Measurements from ENCODE around the gene UGT1A8. TPM values are rescaled to one million over a fixed set of nuclear protein-coding genes. Genes with fewer than 3 reads are reported as not detected.

The UGT1A8 gene
- total RNA-seq, 1 donor from 2014 or later, result not detected

DNA sequence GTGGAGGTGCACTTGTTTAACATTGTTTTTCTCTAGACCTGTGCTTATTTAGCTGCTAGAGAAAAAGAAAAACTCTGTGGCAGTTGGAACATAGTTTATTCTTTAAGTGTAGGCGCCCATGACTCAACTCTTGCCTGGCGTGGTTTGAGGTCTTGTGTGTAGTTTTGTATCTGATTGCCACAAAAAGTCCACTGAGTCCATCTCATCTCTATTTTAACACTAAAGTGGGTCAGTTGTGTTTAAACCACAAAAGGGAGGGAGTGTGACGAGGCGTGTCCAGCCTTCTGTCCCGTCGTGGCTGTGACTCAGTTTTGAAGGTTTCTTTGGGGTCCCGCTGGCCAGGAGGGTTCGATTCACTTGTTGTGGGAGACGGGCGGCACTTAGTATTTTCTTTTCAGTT, 39.0 kb downstream of the UGT1A8 start:
- Mint-ChIP-seq H3K9me3 (no peaks in the 10 kb centered on the region), H3K27me3 (peaks cover 42% of the 10 kb centered on the region), H3K4me1 (no peaks in the 10 kb centered on the region), H3K36me3 (ENCODE audit: low read depth) (no peaks in the 10 kb centered on the region), H3K27ac (no peak overlapping the region), H3K4me3 (no peak overlapping the region)
- CTCF ChIA-PET, result no interaction called here
- ATAC-seq (ENCODE audit: low read depth), result no peak
- POLR2A ChIA-PET, result no interaction called here
- no peak for DNase-seq
- intact Hi-C loops (cut with micrococcal nuclease), result no loop called here
- TF ChIP-seq, protein P1, sequence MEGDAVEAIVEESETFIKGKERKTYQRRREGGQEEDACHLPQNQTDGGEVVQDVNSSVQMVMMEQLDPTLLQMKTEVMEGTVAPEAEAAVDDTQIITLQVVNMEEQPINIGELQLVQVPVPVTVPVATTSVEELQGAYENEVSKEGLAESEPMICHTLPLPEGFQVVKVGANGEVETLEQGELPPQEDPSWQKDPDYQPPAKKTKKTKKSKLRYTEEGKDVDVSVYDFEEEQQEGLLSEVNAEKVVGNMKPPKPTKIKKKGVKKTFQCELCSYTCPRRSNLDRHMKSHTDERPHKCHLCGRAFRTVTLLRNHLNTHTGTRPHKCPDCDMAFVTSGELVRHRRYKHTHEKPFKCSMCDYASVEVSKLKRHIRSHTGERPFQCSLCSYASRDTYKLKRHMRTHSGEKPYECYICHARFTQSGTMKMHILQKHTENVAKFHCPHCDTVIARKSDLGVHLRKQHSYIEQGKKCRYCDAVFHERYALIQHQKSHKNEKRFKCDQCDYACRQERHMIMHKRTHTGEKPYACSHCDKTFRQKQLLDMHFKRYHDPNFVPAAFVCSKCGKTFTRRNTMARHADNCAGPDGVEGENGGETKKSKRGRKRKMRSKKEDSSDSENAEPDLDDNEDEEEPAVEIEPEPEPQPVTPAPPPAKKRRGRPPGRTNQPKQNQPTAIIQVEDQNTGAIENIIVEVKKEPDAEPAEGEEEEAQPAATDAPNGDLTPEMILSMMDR (IDR thresholded peaks at IDR 0.05), result no peak

DNA sequence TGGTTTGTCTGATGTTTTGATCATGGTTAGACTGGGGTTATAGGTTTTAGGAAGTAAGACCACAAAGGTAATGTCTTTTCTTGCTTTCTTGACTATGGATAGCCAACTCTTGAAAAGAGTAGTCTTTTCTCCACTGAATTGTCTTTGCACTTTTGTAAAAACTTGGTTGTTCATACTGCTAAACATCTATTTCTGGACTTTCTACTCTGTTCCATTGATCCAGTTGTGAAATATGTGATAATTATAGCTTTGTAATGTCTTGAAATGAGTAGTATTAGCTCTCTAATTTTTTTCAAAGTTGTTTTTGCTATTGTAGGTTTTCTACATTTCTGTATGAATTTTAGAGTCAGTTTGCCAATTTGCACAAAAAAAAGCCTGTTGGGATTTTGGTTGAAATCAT, 41.2 kb downstream of the UGT1A8 start:
- Mint-ChIP-seq H3K27me3 (peaks cover 49% of the 10 kb centered on the region), H3K36me3 (ENCODE audit: low read depth) (no peaks in the 10 kb centered on the region), H3K27ac (no peak overlapping the region), H3K9me3 (no peaks in the 10 kb centered on the region), H3K4me3 (no peak overlapping the region), H3K4me1 (no peaks in the 10 kb centered on the region)
- ChIA-PET CTCF (no interaction called here), POLR2A (no interaction called here)
- intact Hi-C loops (cut with micrococcal nuclease), result no loop called here
- TF ChIP-seq, protein P1 (IDR thresholded peaks at IDR 0.05), result no peak
- ATAC-seq (ENCODE audit: low read depth) (no peak), DNase-seq (no peak)

DNA sequence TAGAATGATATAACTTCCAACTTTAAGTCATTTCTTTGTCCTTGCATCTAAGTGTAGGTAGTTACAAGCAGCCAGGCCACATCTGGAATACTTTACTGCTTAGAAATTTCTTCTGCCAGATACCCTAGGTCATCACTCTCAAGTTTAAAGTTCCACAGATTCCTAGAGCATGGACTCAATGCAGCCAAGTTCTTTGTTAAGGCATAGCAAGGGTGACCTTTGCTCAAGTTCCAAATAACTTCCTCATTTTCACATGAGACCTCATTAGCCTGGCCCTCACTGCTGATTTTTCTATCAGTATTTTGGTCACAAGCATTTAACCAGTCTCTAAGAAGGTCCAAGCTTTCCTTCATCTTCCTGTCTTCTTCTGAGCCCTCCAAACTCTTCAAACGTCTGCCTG, 46.5 kb downstream of the UGT1A8 start:
- CTCF ChIA-PET, result no interaction called here
- TF ChIP-seq, protein P1 (IDR thresholded peaks at IDR 0.05), result no peak
- H3K36me3 Mint-ChIP-seq (ENCODE audit: low read depth), result no peaks in the 10 kb centered on the region
- intact Hi-C loops (cut with micrococcal nuclease), result no loop called here
- no peak overlapping the region for H3K4me3 Mint-ChIP-seq
- DNase-seq (no peak), ATAC-seq (ENCODE audit: low read depth) (no peak)
- H3K27ac Mint-ChIP-seq, result no peak overlapping the region
- H3K4me1 Mint-ChIP-seq, result no peaks in the 10 kb centered on the region
- peaks cover 47% of the 10 kb centered on the region for H3K27me3 Mint-ChIP-seq
- no peaks in the 10 kb centered on the region for H3K9me3 Mint-ChIP-seq
- POLR2A ChIA-PET, result no interaction called here

DNA sequence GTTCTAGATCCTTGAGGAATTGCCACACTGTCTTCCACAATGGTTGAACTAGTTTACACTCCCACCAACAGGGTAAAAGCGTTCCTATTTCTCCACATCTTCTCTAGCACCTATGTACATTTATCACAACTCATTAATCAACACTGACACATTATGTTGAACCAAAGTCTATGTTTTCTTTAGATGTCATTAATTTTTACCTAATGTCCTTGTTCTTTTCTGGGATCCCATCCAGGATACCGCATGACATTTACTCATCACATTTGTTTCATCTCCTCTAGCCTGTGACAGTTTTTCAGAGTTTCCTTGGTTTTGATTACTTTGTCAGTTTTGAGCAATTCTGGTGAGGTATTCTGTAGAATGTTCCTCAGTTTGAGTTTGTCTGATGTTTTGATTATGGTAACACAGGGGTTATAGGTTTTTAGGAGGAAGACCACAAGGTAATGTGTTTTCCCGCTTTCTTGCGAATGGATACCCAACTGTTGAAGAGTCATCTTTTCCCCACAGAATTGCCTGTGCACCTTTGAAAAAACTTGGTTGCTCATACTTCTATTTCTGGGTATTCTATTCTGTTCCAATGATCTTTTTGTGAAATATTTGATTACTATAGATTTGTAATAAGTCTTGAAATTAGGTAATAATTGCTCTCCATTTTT, 51.3 kb downstream of the UGT1A8 start:
- Mint-ChIP-seq H3K9me3 (no peaks in the 10 kb centered on the region), H3K4me1 (no peaks in the 10 kb centered on the region), H3K4me3 (no peak overlapping the region), H3K27me3 (peaks cover 21% of the 10 kb centered on the region), H3K36me3 (ENCODE audit: low read depth) (no peaks in the 10 kb centered on the region), H3K27ac (no peak overlapping the region)
- ATAC-seq (ENCODE audit: low read depth), result no peak
- ChIA-PET CTCF (no interaction called here), POLR2A (no interaction called here)
- TF ChIP-seq, protein P1 (IDR thresholded peaks at IDR 0.05), result no peak
- DNase-seq, result no peak
- intact Hi-C loops (cut with micrococcal nuclease), result no loop called here

DNA sequence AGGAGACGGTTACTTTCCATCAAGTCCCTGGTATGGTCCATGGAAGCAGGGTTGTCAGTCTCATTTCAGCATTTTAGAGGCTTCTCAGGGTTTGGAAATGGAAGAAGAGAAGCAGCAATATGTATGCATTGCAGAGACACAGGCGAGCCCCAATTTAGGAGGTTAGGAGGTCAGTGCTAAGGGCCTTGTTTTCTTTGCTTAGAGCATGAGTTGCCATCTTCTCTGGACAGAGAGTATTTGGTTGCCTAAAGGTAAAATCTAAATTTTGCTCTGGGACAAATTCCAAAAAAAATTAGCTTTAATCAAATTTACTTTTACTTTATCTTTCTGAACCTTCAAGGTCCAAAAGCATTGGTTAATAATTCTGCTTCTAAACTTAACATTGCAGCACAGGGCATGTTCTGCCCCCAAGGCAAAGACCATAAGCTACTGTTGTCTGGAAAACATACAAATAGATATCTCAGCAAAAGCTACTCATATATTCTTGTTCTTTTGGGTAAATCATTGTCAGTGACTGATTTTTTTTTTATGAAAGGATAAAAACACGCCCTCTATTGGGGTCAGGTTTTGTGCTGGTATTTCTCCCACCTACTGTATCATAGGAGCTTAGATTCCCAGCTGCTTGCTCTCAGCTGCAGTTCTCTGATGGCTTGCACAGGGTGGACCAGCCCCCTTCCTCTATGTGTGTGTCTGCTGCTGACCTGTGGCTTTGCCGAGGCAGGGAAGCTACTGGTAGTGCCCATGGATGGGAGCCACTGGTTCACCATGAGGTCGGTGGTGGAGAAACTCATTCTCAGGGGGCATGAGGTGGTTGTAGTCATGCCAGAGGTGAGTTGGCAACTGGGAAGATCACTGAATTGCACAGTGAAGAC, 54.1 kb downstream of the UGT1A8 start, which contains the start of gene UGT1A9:
Gene UGT1A9 (plus strand): TSS at position 609 of the 872 bp plus-strand sequence. CDS start 37 bp downstream, at position 646.
- no peak within 1 kb of the TSS for H3K27ac Mint-ChIP-seq
- H3K9me3 Mint-ChIP-seq, result no peaks in the 10 kb centered on the region
- no peak within 1 kb of the TSS for H3K4me3 Mint-ChIP-seq
- ATAC-seq (ENCODE audit: low read depth) (no peak), DNase-seq (no peak)
- H3K27me3 Mint-ChIP-seq, result peaks cover 25% of the 10 kb centered on the region
- TF ChIP-seq, protein P1 (IDR thresholded peaks at IDR 0.05), result no peak
- H3K4me1 Mint-ChIP-seq, result no peaks in the 10 kb centered on the region
- no peaks in the 10 kb centered on the region for H3K36me3 Mint-ChIP-seq (ENCODE audit: low read depth)
- CTCF ChIA-PET, result no interaction called here
- intact Hi-C loops (cut with micrococcal nuclease), result no loop called here
- POLR2A ChIA-PET, result no interaction called here

Measured in activated B cell treated with CpG ODN at 0.5 μM for 24 hours (primary cell).